ENCODE results near the gene BEND5. TPM values are rescaled to one million over a fixed set of nuclear protein-coding genes. Genes with fewer than 3 reads are reported as not detected.

The BEND5 gene
- total and polyA plus RNA-seq, 7 donors: 0.84 to 3.7 (median 1.6) TPM

- TF ChIP-seq, protein P1, sequence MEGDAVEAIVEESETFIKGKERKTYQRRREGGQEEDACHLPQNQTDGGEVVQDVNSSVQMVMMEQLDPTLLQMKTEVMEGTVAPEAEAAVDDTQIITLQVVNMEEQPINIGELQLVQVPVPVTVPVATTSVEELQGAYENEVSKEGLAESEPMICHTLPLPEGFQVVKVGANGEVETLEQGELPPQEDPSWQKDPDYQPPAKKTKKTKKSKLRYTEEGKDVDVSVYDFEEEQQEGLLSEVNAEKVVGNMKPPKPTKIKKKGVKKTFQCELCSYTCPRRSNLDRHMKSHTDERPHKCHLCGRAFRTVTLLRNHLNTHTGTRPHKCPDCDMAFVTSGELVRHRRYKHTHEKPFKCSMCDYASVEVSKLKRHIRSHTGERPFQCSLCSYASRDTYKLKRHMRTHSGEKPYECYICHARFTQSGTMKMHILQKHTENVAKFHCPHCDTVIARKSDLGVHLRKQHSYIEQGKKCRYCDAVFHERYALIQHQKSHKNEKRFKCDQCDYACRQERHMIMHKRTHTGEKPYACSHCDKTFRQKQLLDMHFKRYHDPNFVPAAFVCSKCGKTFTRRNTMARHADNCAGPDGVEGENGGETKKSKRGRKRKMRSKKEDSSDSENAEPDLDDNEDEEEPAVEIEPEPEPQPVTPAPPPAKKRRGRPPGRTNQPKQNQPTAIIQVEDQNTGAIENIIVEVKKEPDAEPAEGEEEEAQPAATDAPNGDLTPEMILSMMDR (IDR thresholded peaks at IDR 0.05): no peak
- Histone ChIP-seq H3K27me3 (ENCODE audit: insufficient read depth in 3 of 3, low read length in 2 of 3) (no peaks in the 10 kb centered on the region), H3K27ac (no peak overlapping the region), H3K4me3 (no peak overlapping the region), H3K9me3 (no peaks in the 10 kb centered on the region), H3K36me3 (ENCODE audit: insufficient read depth in 1 of 2, low read depth in 1 of 2) (no peaks in the 10 kb centered on the region), H3K4me1 (no peaks in the 10 kb centered on the region)
- ATAC-seq: no peak
- WGBS, 3 donors: 44 to 51% (median 50%) methylated on average over 4 of the region's 4 CpGs
- intact Hi-C loops (cut with DNase I): loop anchor here in 1 of 2 donors (10.0 kb wide), 1 partner anchor 136 kb away; no protein-coding TSS in a partner anchor
- DNase-seq: no peak
Measured at GRCh38 chr1:48810740-48811139, 34.0 kb upstream of the BEND5 start.

DNA sequence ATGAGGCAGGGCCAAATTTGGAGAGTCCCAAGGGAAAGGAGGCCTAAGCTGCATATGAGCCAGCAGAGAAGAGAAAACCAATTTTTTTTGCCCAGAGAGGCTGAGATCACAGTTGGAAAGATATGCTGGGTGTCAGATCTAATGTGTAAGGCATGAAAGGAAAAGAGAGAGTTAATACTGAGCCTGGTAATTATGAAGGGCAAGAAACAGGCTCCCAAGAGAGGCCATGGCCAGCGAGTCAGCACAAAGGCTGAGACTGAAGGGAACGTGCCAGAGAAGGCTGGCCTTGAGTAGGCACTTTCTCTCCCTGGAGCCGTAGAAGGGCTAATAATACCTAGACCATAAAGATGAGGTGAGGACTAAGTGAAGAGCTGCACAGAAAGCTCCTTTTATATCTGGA is 31.8 kb upstream of the BEND5 start:
- WGBS, 3 donors: 31 to 52% (median 35%) methylated on average over 3 of the region's 3 CpGs
- TF ChIP-seq, protein P1 (IDR thresholded peaks at IDR 0.05): no peak
- H3K36me3 ChIP-seq (ENCODE audit: insufficient read depth in 1 of 2, low read depth in 1 of 2): no peaks in the 10 kb centered on the region

DNA sequence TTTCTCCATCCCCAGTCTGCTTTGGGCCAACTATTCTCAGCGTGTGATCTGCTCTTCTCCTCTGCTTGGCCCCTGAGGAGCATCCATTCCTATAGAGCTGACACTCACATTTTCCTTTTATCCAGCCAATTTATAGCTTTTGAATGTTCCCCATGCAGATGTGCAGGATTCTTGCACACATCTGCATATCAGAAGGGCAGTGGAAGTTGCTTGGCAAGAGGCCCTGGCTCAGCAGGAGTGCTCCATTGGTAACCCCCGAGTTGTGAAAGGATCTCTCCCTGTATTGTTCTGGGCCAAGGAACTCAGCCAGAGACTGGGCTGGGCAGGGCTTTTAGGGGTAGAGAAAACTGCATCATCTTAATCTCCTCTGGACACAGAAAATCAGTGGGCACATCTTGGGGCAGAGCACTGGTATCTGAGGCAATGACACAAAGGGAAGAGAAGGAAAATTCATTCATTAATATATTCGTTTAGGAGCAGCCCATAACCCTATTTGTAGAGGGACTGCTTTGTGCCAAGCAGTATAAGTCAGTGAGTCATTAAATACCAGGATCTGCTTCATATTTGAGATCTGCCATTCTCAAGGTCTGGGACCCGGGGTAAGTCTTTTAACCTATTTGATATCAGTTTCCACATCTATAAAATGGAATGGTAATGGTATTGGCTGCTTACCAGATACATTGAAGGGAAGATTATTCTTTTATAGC is 31.0 kb upstream of the BEND5 start:
- no peaks in the 10 kb centered on the region for H3K4me1 ChIP-seq
- WGBS, 3 donors: 34 to 48% (median 38%) methylated on average over 4 of the region's 4 CpGs
- no peaks in the 10 kb centered on the region for H3K27me3 ChIP-seq (ENCODE audit: insufficient read depth in 3 of 3, low read length in 2 of 3)
- no peak for DNase-seq
- no peak for ATAC-seq
- TF ChIP-seq, protein P1 (IDR thresholded peaks at IDR 0.05): no peak
- H3K36me3 ChIP-seq (ENCODE audit: insufficient read depth in 1 of 2, low read depth in 1 of 2): no peaks in the 10 kb centered on the region
- H3K27ac ChIP-seq: no peak overlapping the region
- H3K9me3 ChIP-seq: no peaks in the 10 kb centered on the region
- intact Hi-C loops (cut with DNase I): no loop called here
- H3K4me3 ChIP-seq: no peak overlapping the region

More for the DNA sequence above, 31.8 kb upstream of the BEND5 start:
- Histone ChIP-seq H3K4me1 (no peaks in the 10 kb centered on the region), H3K4me3 (no peak overlapping the region), H3K27me3 (ENCODE audit: insufficient read depth in 3 of 3, low read length in 2 of 3) (no peaks in the 10 kb centered on the region), H3K27ac (no peak overlapping the region), H3K9me3 (no peaks in the 10 kb centered on the region)
- ATAC-seq (no peak), DNase-seq (no peak)
- intact Hi-C loops (cut with DNase I): no loop called here

DNA sequence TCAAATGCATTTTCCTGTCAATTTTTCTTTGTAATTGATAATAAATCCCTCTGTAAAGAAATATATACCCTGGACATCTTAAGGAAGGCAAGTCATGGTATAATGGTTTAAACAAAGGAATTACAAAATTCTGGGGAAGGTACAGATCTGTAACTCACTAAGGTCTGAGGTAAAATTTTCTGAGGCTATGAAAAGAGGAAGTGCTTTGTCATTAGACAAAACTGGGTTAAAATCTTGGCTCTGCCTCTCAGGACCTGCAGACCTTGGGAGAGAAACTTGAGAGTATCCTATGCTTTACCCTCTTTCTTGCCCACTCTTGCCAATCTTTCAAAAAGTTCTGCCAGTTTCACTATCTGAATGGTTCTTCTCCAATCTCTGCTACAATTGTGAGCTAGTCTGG is 26.8 kb upstream of the BEND5 start:
- H3K36me3 ChIP-seq (ENCODE audit: insufficient read depth in 1 of 2, low read depth in 1 of 2): no peaks in the 10 kb centered on the region
- intact Hi-C loops (cut with DNase I): no loop called here
- peaks cover 0 to 8% (median 2%) of the 10 kb centered on the region in 3 donors for H3K27me3 ChIP-seq (ENCODE audit: insufficient read depth in 3 of 3, low read length in 2 of 3)
- H3K9me3 ChIP-seq: no peaks in the 10 kb centered on the region
- DNase-seq: no peak
- TF ChIP-seq, protein P1 (IDR thresholded peaks at IDR 0.05): no peak
- H3K4me1 ChIP-seq: no peaks in the 10 kb centered on the region
- ATAC-seq: no peak
- no peak overlapping the region for H3K4me3 ChIP-seq
- no peak overlapping the region for H3K27ac ChIP-seq

DNA sequence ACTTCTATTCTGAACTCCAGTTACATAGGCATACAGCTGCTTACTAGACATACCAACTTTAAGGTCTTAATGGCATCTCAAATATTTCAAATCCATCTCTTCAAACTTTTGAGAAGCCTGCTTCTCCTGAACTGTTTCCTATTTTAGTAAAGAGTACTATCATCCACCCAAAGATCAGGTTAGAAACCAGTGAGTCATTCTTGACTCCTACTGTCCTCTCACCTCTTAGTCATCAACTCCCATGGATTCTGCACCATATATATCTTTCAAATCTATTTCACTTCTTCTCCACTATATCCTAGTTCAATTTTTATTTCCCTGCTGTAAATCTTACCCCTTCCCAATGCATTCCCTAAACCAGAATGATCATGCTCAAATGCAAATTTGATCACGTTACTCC is 18.1 kb upstream of the BEND5 start:
- ATAC-seq (no peak), DNase-seq (no peak)
- no peaks in the 10 kb centered on the region for H3K36me3 ChIP-seq (ENCODE audit: insufficient read depth in 1 of 2, low read depth in 1 of 2)
- no peaks in the 10 kb centered on the region for H3K4me1 ChIP-seq
- intact Hi-C loops (cut with DNase I): no loop called here
- no peaks in the 10 kb centered on the region for H3K9me3 ChIP-seq
- no peak overlapping the region for H3K27ac ChIP-seq
- no peak overlapping the region for H3K4me3 ChIP-seq
- 0 to 44% (median 0%) methylated on average over 1 of the region's 1 CpG for WGBS, 3 donors
- H3K27me3 ChIP-seq (ENCODE audit: insufficient read depth in 3 of 3, low read length in 2 of 3): peaks cover 0 to 4% (median 0%) of the 10 kb centered on the region in 3 donors
- TF ChIP-seq, protein P1 (IDR thresholded peaks at IDR 0.05): no peak

All from psoas muscle (tissue), 8 donors.